ENCODE measurements around the gene SLC4A5.

DNA sequence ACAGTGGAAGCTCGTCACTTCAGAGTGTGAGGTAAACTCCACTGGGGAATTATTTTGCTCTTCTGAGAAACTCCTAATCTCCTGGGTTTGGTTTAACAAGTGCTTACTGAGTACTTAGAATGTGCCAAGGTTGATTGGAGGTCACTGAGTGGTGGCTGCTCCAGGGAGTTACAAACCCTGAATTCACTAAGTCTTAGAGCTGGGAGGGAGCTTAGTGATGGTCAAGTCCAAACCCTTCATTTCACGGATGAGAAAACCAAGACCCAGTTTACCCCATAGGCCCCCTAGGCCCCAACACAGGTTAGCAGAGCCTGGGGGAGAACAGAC, 52.0 kb downstream of the SLC4A5 start:
- TF ChIP-seq CTCF (tag by site-specific recombination; IDR thresholded peaks at IDR 0.05), result no peak
- TF ChIP-seq ZNF133 (tag by site-specific recombination; IDR thresholded peaks at IDR 0.05), result no peak
- TF ChIP-seq, protein P1, sequence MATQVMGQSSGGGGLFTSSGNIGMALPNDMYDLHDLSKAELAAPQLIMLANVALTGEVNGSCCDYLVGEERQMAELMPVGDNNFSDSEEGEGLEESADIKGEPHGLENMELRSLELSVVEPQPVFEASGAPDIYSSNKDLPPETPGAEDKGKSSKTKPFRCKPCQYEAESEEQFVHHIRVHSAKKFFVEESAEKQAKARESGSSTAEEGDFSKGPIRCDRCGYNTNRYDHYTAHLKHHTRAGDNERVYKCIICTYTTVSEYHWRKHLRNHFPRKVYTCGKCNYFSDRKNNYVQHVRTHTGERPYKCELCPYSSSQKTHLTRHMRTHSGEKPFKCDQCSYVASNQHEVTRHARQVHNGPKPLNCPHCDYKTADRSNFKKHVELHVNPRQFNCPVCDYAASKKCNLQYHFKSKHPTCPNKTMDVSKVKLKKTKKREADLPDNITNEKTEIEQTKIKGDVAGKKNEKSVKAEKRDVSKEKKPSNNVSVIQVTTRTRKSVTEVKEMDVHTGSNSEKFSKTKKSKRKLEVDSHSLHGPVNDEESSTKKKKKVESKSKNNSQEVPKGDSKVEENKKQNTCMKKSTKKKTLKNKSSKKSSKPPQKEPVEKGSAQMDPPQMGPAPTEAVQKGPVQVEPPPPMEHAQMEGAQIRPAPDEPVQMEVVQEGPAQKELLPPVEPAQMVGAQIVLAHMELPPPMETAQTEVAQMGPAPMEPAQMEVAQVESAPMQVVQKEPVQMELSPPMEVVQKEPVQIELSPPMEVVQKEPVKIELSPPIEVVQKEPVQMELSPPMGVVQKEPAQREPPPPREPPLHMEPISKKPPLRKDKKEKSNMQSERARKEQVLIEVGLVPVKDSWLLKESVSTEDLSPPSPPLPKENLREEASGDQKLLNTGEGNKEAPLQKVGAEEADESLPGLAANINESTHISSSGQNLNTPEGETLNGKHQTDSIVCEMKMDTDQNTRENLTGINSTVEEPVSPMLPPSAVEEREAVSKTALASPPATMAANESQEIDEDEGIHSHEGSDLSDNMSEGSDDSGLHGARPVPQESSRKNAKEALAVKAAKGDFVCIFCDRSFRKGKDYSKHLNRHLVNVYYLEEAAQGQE (tag by site-specific recombination; IDR thresholded peaks at IDR 0.05), result no peak
- TF ChIP-seq ZNF221 (tag by site-specific recombination; IDR thresholded peaks at IDR 0.05; ENCODE audit: borderline replicate concordance), result no peak
- TF ChIP-seq ZNF311 (tag by site-specific recombination; IDR thresholded peaks at IDR 0.05; ENCODE audit: borderline replicate concordance), result no peak
- TF ChIP-seq ZNF274 (IDR thresholded peaks at IDR 0.05; ENCODE audit: low read length), result no peak
- no peak for TF ChIP-seq ZNF274 (tag by site-specific recombination; IDR thresholded peaks at IDR 0.05; ENCODE audit: borderline replicate concordance)
- TF ChIP-seq, protein P2, sequence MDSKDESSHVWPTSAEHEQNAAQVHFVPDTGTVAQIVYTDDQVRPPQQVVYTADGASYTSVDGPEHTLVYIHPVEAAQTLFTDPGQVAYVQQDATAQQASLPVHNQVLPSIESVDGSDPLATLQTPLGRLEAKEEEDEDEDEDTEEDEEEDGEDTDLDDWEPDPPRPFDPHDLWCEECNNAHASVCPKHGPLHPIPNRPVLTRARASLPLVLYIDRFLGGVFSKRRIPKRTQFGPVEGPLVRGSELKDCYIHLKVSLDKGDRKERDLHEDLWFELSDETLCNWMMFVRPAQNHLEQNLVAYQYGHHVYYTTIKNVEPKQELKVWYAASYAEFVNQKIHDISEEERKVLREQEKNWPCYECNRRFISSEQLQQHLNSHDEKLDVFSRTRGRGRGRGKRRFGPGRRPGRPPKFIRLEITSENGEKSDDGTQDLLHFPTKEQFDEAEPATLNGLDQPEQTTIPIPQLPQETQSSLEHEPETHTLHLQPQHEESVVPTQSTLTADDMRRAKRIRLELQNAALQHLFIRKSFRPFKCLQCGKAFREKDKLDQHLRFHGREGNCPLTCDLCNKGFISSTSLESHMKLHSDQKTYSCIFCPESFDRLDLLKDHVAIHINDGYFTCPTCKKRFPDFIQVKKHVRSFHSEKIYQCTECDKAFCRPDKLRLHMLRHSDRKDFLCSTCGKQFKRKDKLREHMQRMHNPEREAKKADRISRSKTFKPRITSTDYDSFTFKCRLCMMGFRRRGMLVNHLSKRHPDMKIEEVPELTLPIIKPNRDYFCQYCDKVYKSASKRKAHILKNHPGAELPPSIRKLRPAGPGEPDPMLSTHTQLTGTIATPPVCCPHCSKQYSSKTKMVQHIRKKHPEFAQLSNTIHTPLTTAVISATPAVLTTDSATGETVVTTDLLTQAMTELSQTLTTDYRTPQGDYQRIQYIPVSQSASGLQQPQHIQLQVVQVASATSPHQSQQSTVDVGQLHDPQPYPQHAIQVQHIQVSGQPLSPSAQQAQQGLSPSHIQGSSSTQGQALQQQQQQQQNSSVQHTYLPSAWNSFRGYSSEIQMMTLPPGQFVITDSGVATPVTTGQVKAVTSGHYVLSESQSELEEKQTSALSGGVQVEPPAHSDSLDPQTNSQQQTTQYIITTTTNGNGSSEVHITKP (tag by site-specific recombination; IDR thresholded peaks at IDR 0.05), result no peak
- TF ChIP-seq, protein P3, sequence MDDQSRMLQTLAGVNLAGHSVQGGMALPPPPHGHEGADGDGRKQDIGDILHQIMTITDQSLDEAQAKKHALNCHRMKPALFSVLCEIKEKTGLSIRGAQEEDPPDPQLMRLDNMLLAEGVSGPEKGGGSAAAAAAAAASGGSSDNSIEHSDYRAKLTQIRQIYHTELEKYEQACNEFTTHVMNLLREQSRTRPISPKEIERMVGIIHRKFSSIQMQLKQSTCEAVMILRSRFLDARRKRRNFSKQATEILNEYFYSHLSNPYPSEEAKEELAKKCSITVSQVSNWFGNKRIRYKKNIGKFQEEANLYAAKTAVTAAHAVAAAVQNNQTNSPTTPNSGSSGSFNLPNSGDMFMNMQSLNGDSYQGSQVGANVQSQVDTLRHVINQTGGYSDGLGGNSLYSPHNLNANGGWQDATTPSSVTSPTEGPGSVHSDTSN (CRISPR knock-in tag; IDR thresholded peaks at IDR 0.05), result no peak
- no peak for TF ChIP-seq ZNF768 (tag by site-specific recombination; IDR thresholded peaks at IDR 0.05)
- no peak for TF ChIP-seq ZSCAN16 (tag by site-specific recombination; IDR thresholded peaks at IDR 0.05)
- TF ChIP-seq ZNF140 (tag by site-specific recombination; IDR thresholded peaks at IDR 0.05), result no peak

Data from HEK293 (cell line).